Lung (tissue), 12 donors: ENCODE data around the gene SLC35F3. TPM values are rescaled to one million over a fixed set of nuclear protein-coding genes. Genes with fewer than 3 reads are reported as not detected.

ENCODE experiments used
- ATAC-seq: fragments of 200-7000 bp; cut with Tn5 transposase; one replicate; pipeline ENCODE4 v1.9.1; 2020; ENCODE audit warnings: moderate number of reproducible peaks; ENCODE audit not compliant: insufficient read depth, low FRiP score
- DNase-seq, 3 donors: peaks; one replicate each; pipeline ENCODE4 v3.0.0-alpha.2; 2013 to 2017
- H3K27ac ChIP-seq, 2 donors: one replicate each; pipeline ENCODE4 v1.5.1; 2013; ENCODE audit warnings: mild to moderate bottlenecking in 2 of 2, moderate library complexity in 2 of 2, control low read depth in 1 of 2, inconsistent platforms in 1 of 2, low read depth in 1 of 2, low read length in 1 of 2
- H3K27me3 ChIP-seq, 3 donors: one replicate each; pipeline ENCODE4 v1.5.1; 2013; ENCODE audit warnings: low read length in 2 of 3; ENCODE audit not compliant: control insufficient read depth in 3 of 3, insufficient read depth in 3 of 3
- H3K36me3 ChIP-seq, 4 donors: one replicate each; pipeline ENCODE4 v1.5.1; 2013; ENCODE audit warnings: low read length in 4 of 4, mild to moderate bottlenecking in 1 of 4, moderate library complexity in 1 of 4; ENCODE audit not compliant: control insufficient read depth in 4 of 4, insufficient read depth in 4 of 4
- H3K4me1 ChIP-seq, 5 donors: one replicate each; pipeline ENCODE4 v1.5.1; 2013; ENCODE audit warnings: low read length in 5 of 5, mild to moderate bottlenecking in 2 of 5, moderate library complexity in 1 of 5; ENCODE audit not compliant: control insufficient read depth in 5 of 5, insufficient read depth in 5 of 5
- H3K4me3 ChIP-seq: one replicate; pipeline ENCODE4 v1.5.1; 2013; ENCODE audit warnings: mild to moderate bottlenecking, control low read depth, moderate library complexity
- H3K9ac ChIP-seq, 2 donors: one replicate each; pipeline ENCODE4 v1.5.1; 2013; ENCODE audit warnings: low read length in 2 of 2, control low read depth in 1 of 2; ENCODE audit not compliant: insufficient read depth in 1 of 2
- H3K9me3 ChIP-seq, 4 donors: one replicate each; pipeline ENCODE4 v1.5.1; 2013; ENCODE audit warnings: low read length in 3 of 4, mild to moderate bottlenecking in 1 of 4, moderate library complexity in 1 of 4; ENCODE audit not compliant: control insufficient read depth in 4 of 4, insufficient read depth in 3 of 4
- WGBS, 2 donors: extraction: QIAGEN DNeasy Blood & Tissue Kit; methylation state at CpG; one replicate each; pipeline ENCODE4 v1.1.7; 2013; 5-methylcytosine and 5-hydroxymethylcytosine counted together
- polyA plus RNA-seq, 2 donors: library from polyadenylated mRNA; stranded (reverse); fragments of 200-250 nt; gene quantifications; one replicate each; pipeline ENCODE4 v1.2.1, GENCODE V29; 2013
- total RNA-seq, 2 donors: library from RNA; depleted of rRNA in 1 of 2; stranded (reverse); fragments of >200 nt in 1 of 2; gene quantifications; one replicate each; pipeline ENCODE4 v1.2.1, GENCODE V29; 2014 to 2021
- TF ChIP-seq, protein P1 (sequence below): IDR thresholded peaks from 2 replicates; pipeline ENCODE4 v1.5.1; 2012; ENCODE audit warnings: mild to moderate bottlenecking; ENCODE audit errors: control extremely low read depth, extremely low read depth
- donor health status: control.
- donor health status: control.
- donor health status: Bipolar disorder and iron deficiency.
- donor health status: healthy.
- donor health status: DM: yes; HTN: yes; CAD: no.

The SLC35F3 gene
- total and polyA plus RNA-seq, 4 donors: 0.09 to 1.4 (median 0.48) TPM

DNA sequence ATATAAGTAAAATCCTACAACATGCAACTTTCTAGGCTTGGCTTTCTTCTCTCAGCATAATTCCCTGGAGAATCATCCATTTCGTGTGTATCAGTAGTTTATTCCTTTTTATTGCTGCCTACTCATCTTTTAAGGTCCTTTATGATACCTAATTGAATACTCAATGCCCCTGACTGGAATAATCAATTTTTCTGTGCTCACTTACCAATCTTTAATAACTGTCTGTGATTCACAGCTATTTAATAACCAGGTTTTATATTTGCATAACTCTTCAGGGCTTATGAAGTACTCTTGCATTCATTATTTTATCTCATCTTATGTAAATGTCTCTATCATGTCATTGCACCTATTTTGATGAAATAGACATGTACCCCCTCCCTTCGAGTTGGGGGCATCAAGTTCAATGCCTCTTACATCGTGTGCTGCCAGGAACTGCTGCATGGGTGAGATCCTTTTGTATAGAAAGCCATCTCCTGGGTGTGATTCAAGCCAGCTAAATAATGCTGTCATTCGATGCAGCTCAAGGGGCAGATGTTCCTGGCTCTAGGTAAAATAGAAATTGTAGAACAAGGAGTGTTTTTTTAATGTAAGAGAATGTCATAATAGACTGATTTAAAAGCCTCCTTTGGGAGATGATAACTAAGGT lies 222.7 kb downstream of the SLC35F3 start:
- Histone ChIP-seq H3K4me1 (no peaks in the 10 kb centered on the region), H3K4me3 (no peak overlapping the region), H3K27ac (no peak overlapping the region), H3K9ac (no peak overlapping the region), H3K36me3 (no peaks in the 10 kb centered on the region), H3K9me3 (peaks cover 0 to 2% (median 0%) of the 10 kb centered on the region in 4 donors), H3K27me3 (peaks cover 0 to 20% (median 4%) of the 10 kb centered on the region in 3 donors)
- WGBS, 2 donors: 55 to 78% methylated on average over 4 of the region's 4 CpGs
- TF ChIP-seq, protein P1, sequence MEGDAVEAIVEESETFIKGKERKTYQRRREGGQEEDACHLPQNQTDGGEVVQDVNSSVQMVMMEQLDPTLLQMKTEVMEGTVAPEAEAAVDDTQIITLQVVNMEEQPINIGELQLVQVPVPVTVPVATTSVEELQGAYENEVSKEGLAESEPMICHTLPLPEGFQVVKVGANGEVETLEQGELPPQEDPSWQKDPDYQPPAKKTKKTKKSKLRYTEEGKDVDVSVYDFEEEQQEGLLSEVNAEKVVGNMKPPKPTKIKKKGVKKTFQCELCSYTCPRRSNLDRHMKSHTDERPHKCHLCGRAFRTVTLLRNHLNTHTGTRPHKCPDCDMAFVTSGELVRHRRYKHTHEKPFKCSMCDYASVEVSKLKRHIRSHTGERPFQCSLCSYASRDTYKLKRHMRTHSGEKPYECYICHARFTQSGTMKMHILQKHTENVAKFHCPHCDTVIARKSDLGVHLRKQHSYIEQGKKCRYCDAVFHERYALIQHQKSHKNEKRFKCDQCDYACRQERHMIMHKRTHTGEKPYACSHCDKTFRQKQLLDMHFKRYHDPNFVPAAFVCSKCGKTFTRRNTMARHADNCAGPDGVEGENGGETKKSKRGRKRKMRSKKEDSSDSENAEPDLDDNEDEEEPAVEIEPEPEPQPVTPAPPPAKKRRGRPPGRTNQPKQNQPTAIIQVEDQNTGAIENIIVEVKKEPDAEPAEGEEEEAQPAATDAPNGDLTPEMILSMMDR: no peak
- ATAC-seq: no peak
- DNase-seq: no peak

DNA sequence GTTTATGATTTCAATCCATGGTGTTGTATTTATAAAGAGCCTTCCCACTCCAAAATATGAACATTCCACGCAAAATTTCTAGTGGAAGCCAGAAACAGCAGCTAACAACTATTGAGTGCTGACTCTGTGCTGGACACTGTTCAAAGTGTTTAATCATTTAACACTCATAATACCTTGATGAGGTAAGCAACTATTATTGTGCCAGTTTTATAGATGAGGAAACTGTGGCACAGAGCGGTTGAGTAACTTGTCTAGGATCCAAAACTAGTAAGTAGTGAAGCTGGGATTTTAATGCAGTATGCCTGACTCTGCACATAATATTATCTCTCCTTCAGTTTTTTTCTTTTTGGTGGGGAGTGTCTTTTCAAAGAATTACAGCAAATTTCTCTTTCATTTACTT lies 228.3 kb downstream of the SLC35F3 start:
- Histone ChIP-seq H3K36me3 (no peaks in the 10 kb centered on the region), H3K27ac (no peak overlapping the region), H3K9ac (no peak overlapping the region), H3K9me3 (no peaks in the 10 kb centered on the region), H3K27me3 (peaks cover 0 to 3% (median 0%) of the 10 kb centered on the region in 3 donors), H3K4me3 (no peak overlapping the region), H3K4me1 (no peaks in the 10 kb centered on the region)
- 86 to 95% methylated on average over 2 of the region's 2 CpGs for WGBS, 2 donors
- no peak for DNase-seq
- ATAC-seq: no peak
- TF ChIP-seq, protein P1: no peak

DNA sequence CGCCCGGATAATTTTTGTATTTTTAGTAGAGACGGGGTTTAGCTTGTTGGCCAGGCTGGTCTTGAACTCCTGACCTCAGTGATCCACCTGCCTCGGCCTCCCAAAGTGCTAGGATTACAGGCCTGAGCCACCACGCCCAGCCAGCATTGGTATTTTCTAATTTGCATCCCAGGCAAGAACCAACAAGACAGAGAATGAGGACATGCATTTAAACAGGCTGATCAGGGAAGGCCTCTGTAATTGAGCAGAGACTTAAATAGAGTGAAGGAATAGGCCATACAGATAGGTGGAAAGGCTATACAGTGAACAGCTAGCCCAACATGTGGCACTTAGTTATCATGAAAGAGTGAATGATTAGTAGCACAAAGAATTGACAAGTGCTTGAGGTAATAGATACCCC lies 230.4 kb downstream of the SLC35F3 start:
- Histone ChIP-seq H3K27ac (no peak overlapping the region), H3K4me3 (no peak overlapping the region), H3K4me1 (no peaks in the 10 kb centered on the region), H3K9ac (no peak overlapping the region), H3K9me3 (no peaks in the 10 kb centered on the region), H3K36me3 (no peaks in the 10 kb centered on the region), H3K27me3 (peaks cover 0 to under 1% (median 0%) of the 10 kb centered on the region in 3 donors)
- 89 to 93% methylated on average over 5 of the region's 5 CpGs for WGBS, 2 donors
- TF ChIP-seq, protein P1: no peak
- DNase-seq: no peak
- no peak for ATAC-seq

DNA sequence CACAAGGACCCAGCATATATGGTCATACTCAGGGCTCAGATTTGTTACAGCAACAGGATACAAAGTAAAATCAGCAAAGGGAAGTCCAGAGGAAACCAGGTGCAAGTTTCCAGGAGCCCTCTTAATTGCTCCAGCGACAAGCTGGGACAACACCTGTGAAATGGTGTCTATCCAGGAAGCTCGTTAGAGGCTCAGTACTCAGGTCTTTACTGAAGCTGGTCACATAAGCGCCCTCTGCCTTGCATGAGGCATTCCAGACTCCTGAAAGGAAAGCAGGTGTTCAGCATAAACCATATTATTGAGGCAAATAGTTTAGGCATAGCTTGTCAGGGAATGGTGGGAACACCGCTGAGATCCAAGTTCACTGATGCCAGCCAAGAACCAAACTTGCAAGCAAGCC lies 231.0 kb downstream of the SLC35F3 start:
- Histone ChIP-seq H3K4me1 (no peaks in the 10 kb centered on the region), H3K9me3 (no peaks in the 10 kb centered on the region), H3K27me3 (no peaks in the 10 kb centered on the region), H3K4me3 (no peak overlapping the region), H3K36me3 (no peaks in the 10 kb centered on the region), H3K9ac (no peak overlapping the region), H3K27ac (no peak overlapping the region)
- WGBS, 2 donors: 78 to 88% methylated on average over 4 of the region's 4 CpGs
- TF ChIP-seq, protein P1: no peak
- DNase-seq: no peak
- ATAC-seq: no peak
